ENCODE data around the gene PNN. TPM values are rescaled to one million over a fixed set of nuclear protein-coding genes. Genes with fewer than 3 reads are reported as not detected.

PNN gene
- total RNA-seq, 3 donors from 2014 or later (not counting 1 experiment from before 2014, with no cell fraction given): 121 to 153 (median 145) TPM

- Histone ChIP-seq H3K27ac (ENCODE audit: low read length) (no peak overlapping the region), H3K4me3 (ENCODE audit: low read length) (no peak overlapping the region), H3K4me1 (ENCODE audit: control insufficient read depth, insufficient read depth, low read length) (peaks cover 2% of the 10 kb centered on the region), H3K36me3 (ENCODE audit: control insufficient read depth, insufficient read depth, low read length) (peaks cover 24% of the 10 kb centered on the region), H3K27me3 (ENCODE audit: control insufficient read depth, insufficient read depth, low read length) (no peaks in the 10 kb centered on the region), H3K9me3 (ENCODE audit: control insufficient read depth, insufficient read depth, low read length) (peaks cover 3% of the 10 kb centered on the region)
- intact Hi-C loops (cut with micrococcal nuclease): no loop called here
- Mint-ChIP-seq H3K36me3 (peaks cover 14% of the 10 kb centered on the region), H3K9me3 (no peaks in the 10 kb centered on the region), H3K27me3 (ENCODE audit: low read depth in 2 of 2) (no peaks in the 10 kb centered on the region), H3K4me1 (peaks cover 7 to 15% of the 10 kb centered on the region in 2 donors), H3K4me3 (no peak overlapping the region), H3K27ac (no peak overlapping the region)
- WGBS (ENCODE audit: insufficient coverage): 87% methylated on average over 5 of the region's 7 CpGs
- TF ChIP-seq CTCF (IDR thresholded peaks at IDR 0.05): no peak
- DNase-seq (no peak), ATAC-seq (no peak)
Observed at GRCh38 chr14:39145266-39145966, 29.6 kb upstream of the PNN start.

- Histone ChIP-seq H3K9me3 (ENCODE audit: control insufficient read depth, insufficient read depth, low read length) (no peaks in the 10 kb centered on the region), H3K27ac (ENCODE audit: low read length) (no peak overlapping the region), H3K4me1 (ENCODE audit: control insufficient read depth, insufficient read depth, low read length) (no peaks in the 10 kb centered on the region), H3K27me3 (ENCODE audit: control insufficient read depth, insufficient read depth, low read length) (no peaks in the 10 kb centered on the region), H3K36me3 (ENCODE audit: control insufficient read depth, insufficient read depth, low read length) (peaks cover 52% of the 10 kb centered on the region), H3K4me3 (ENCODE audit: low read length) (no peak overlapping the region)
- no peaks in the 10 kb centered on the region for H3K27me3 Mint-ChIP-seq (ENCODE audit: low read depth in 2 of 2)
- no peak overlapping the region for H3K27ac Mint-ChIP-seq
- intact Hi-C loops (cut with micrococcal nuclease): no loop called here
- 95% methylated on average over 6 of the region's 9 CpGs for WGBS (ENCODE audit: insufficient coverage)
- no peak for TF ChIP-seq CTCF (IDR thresholded peaks at IDR 0.05)
- peaks cover 8% of the 10 kb centered on the region for H3K36me3 Mint-ChIP-seq
- DNase-seq (no peak), ATAC-seq (no peak)
- no peak overlapping the region for H3K4me3 Mint-ChIP-seq
- H3K9me3 Mint-ChIP-seq: no peaks in the 10 kb centered on the region
- no peaks in the 10 kb centered on the region for H3K4me1 Mint-ChIP-seq
Observed at GRCh38 chr14:39154594-39155189, 20.4 kb upstream of the PNN start.

GRCh38 chr14:39157491-39157890, 17.6 kb upstream of the PNN start:
- intact Hi-C loops (cut with micrococcal nuclease): no loop called here
- Mint-ChIP-seq H3K9me3 (no peaks in the 10 kb centered on the region), H3K27me3 (ENCODE audit: low read depth in 2 of 2) (no peaks in the 10 kb centered on the region), H3K4me1 (peaks cover 16 to 18% of the 10 kb centered on the region in 2 donors), H3K36me3 (peaks cover 14% of the 10 kb centered on the region), H3K4me3 (no peak overlapping the region), H3K27ac (no peak overlapping the region)
- H3K4me1 ChIP-seq (ENCODE audit: control insufficient read depth, insufficient read depth, low read length): no peaks in the 10 kb centered on the region
- TF ChIP-seq CTCF (IDR thresholded peaks at IDR 0.05): no peak
- no peak overlapping the region for H3K27ac ChIP-seq (ENCODE audit: low read length)
- 98% methylated on average over 6 of the region's 6 CpGs for WGBS (ENCODE audit: insufficient coverage)
- no peak overlapping the region for H3K4me3 ChIP-seq (ENCODE audit: low read length)
- DNase-seq (no peak), ATAC-seq (no peak)
- no peaks in the 10 kb centered on the region for H3K27me3 ChIP-seq (ENCODE audit: control insufficient read depth, insufficient read depth, low read length)
- H3K9me3 ChIP-seq (ENCODE audit: control insufficient read depth, insufficient read depth, low read length): no peaks in the 10 kb centered on the region
- peaks cover 50% of the 10 kb centered on the region for H3K36me3 ChIP-seq (ENCODE audit: control insufficient read depth, insufficient read depth, low read length)

All from natural killer cell (primary cell).